GM19099 (cell line): ENCODE results near the gene SYK.

ENCODE experiments used
- POLR2A ChIP-seq: IDR thresholded peaks from 3 replicates; pipeline ENCODE4 v1.6.1; 2011; ENCODE audit warnings: low read depth; ENCODE audit not compliant: insufficient read length; ENCODE audit errors: extremely low read depth

The SYK gene

DNA sequence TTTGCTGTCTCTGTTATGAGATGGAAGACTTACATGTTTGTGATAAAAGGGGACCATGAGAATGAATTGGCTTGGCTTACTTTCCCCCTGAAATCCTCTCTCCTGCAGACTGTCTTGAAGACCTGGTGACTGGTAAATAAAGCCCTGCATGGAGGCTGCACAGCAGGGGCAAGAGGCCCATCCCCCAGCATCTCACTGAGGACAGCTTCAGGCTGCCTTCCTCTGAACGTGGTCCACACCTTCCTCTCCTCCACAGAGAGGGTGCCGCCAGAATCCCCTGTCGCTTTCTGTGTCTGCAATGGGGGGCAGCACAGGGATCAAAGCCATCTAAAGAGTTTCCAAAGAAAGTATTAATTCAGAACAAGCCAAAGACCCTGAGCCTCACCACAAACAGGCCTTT, 94.6 kb downstream of the SYK start:
- no peak for TF ChIP-seq POLR2A

- TF ChIP-seq POLR2A: no peak
These were observed 96.6 kb downstream of the SYK start for GRCh38 chr9:90898228-90898627.

GRCh38 chr9:90899287-90899686, 97.7 kb downstream of the SYK start:
- TF ChIP-seq POLR2A: no peak

DNA sequence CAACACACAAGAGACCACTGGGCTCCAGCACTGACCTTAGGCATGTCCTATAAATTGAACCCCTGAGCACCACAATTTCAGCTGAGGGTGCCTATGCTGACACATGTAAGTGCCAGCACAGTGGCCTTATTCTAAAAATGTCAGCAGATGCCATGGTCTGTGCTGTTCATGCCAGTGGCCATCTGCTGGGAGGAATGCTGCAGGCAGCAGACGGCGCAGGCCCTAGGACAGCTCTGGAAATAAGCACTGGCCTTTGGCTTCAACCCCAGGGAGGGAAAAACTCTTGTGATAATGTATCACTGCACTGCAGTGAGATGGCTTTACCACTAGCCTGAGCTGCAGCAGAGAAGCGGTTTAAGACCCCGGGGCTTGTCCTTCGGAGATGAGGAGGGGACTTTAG, 98.5 kb downstream of the SYK start:
- no peak for TF ChIP-seq POLR2A

GRCh38 chr9:90901933-90902332, 100.3 kb downstream of the SYK start:
- TF ChIP-seq POLR2A: no peak

DNA sequence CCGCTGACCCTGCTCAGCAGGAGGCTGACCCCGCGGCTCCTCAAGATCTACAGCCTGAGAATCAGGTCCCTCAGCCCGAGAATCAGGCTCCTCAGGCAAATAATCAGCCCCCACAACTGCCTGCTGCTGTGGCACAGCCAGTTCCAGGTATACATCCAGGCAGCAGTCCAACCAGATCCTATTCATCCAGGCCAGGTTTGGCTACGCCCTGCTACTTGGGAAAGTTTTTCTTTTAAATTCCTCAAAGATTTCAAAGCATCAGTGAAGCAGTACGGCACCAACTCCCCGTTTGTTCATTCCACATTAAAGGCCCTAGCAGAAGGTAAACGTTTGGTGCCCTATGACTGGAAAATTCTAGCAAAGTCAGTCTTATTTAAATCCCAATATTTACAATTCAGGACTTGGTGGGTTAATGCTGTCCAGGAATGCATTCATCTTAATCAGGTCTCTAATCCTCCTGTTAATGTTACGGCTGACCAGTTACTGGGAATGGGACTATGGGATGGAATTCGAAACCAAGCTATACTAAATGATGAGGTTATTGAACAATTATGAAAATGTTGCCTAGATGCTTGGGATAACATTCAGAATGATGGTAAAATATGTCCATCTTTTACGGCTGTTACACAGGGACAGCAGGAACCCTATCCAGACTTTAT, 102.3 kb downstream of the SYK start:
- TF ChIP-seq POLR2A: no peak

DNA sequence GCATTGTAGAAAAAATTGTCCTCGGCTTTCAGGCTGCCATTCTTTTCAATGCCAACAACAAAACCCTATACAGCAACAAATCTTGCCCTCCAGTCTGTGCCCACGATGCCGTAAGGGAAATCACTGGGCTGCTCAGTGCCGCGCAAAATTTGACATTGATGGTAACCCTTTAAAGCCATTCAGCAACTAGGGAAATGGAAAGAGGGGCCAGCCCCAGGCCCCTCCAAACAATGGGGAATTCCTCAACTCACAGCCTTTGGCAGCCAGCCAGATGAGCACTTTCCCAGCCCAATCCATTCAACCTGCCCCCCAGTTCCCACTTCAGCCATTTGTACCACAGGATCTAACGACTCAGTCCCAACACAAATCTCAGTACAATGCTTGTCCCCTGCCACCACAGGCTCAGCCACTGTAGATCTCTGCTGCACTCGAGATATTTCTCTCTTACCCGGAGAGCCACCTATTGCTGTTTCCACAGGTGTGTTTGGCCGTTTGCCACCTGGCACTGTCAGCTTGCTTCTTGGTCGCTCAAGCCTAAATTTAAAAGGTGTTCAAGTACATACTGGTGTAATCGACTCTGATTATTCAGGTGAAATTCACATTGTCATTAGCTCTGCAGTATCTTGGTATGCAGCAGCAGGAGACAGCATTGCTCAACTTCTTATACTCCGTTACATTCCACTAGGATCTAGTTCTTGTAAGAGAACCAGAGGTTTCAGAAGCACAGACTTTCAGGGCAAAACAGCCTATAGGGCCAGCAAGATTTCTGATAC, 103.3 kb downstream of the SYK start:
- TF ChIP-seq POLR2A: no peak

GRCh38 chr9:90905822-90906221, 104.2 kb downstream of the SYK start:
- TF ChIP-seq POLR2A: no peak

DNA sequence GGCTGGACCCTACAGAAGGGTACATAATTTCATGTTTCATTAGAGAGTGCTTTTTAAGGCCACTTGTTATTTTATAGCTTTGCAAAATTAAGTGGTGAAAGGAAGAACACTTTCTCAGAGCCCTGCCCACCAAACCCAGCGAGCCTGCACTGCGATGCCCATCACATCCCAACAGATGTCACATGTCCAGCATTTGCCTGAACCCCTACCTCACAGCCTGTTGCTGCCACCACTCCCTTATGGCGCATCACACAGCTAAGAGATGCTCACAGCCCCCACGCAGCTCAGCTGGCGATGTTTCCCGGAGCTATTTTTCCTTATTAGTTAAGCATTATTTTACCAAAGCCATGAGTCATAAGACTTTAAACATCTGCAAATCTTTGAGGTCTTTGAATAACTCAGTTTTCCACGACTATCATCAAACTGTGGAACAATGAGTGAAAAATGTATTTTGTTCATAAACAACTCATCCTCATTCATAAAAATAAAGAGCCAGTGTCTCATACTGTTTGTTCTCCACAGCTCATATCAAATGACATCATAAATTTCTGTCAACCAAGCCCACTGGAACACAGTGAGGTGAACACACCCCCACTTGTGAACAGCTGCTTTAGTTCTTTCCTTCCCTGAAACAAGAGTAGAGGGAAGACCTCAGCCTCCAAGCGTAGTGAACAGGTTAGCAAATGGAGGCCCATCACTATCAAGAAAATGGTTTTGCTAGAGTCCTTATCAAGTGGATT, 104.9 kb downstream of the SYK start:
- TF ChIP-seq POLR2A: no peak

DNA sequence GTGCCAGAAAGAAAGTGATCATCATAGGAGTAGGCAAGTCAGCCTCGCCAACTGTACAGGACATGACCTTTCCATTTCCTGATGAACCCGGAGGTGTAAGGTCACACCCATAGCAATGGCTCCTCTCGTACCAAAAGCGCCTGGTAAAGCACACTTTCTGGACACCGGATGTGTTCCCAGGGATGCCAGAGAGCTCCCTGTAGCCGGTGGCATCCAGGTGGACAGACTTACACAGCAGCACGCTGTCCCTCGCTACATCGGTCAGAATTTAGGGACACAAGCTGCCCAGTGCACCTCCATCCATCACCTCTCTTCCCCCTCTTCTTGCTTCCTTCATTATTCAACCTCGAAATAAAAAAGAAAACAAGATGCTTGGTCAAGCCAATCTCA, 105.4 kb downstream of the SYK start:
- no peak for TF ChIP-seq POLR2A

- no peak for TF ChIP-seq POLR2A
These were observed 106.2 kb downstream of the SYK start for GRCh38 chr9:90907790-90908189.

GRCh38 chr9:90909225-90909624, 107.6 kb downstream of the SYK start:
- TF ChIP-seq POLR2A: no peak

DNA sequence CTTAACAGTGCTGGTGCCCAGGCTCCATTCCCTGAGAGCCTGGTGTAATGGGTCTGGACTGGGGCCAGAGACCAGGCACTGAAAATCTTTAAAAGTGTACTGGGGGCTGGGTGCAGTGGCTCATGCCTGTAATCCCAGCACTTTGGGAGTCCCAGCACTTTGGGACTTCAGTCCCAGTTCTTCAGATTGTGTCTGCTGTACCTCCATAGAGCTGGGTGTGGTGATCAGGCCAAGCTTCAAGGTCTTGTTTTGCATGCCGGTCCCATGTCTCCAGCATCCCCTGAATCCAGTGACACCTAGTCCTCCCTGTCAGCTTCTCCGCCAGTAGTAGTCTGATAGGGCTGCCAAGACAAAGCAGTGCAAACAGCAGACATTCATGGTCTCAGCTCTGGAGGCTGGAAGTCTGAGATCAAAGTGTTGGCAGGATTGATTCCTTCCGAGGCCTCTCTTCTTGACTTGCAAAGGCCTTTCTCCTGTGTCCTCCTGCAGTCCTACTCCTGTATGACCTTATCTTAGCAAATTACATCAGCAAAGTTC, 108.2 kb downstream of the SYK start:
- no peak for TF ChIP-seq POLR2A

DNA sequence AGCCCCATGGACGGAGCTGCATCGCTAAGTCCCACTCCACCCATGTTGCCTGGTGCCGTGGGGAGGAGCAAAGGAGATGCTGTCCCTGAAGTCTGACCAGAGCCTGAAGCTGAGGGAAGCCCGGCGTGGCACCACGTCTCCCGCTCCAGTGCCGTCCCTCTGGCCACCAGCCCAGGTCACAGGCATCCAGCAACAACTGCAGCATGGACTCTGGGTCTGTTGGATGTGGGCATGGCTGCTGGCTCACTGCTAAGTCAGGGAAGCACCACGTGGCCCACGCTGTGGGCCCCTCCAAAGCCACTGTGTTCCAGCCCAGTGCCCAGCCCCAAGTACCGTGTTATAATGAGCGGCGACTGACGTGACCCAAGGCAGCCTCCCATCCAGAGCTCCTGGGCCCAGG, 112.6 kb downstream of the SYK start:
- no peak for TF ChIP-seq POLR2A

- no peak for TF ChIP-seq POLR2A
These were observed 113.4 kb downstream of the SYK start for GRCh38 chr9:90914868-90915483.
